A673 (cell line): ENCODE measurements around the gene RERE.

Experiments
- CTCF ChIP-seq: fragments of 300-800, 200-600 bp; sonication (generic); conservative IDR thresholded peaks from 2 replicates; pipeline ENCODE4 v1.5.1; 2017; ENCODE audit warnings: low read depth, mild to moderate bottlenecking, antibody characterized with exemption, low read length, moderate library complexity, mixed read lengths
- EZH2 ChIP-seq: fragments of 200-600 bp; sonication (generic); IDR thresholded peaks from 2 replicates; pipeline ENCODE4 v1.6.1; 2017; ENCODE audit warnings: borderline replicate concordance, low read depth, mild to moderate bottlenecking, mixed read lengths, antibody characterized with exemption, low read length; ENCODE audit not compliant: poor library complexity, severe bottlenecking

GRCh38 chr1:8354038-8354437, 463.4 kb downstream of the RERE start:
- TF ChIP-seq CTCF (no peak), EZH2 (no peak)
